Cerebellar cortex (tissue), 1 donor: ENCODE data around the gene MFSD6L.
"Not testable (repeated sequence)": the region's sequence is repeated elsewhere in the genome, so short reads cannot be mapped to it uniquely, and the experiment has no call there.

Experiments used
- DNase-seq: peaks from one replicate; pipeline ENCODE4 v3.0.0-alpha.2; 2015; ENCODE audit warnings: low spot score

The MFSD6L gene

GRCh38 chr17:8826808-8827435 lies 27.8 kb upstream of the MFSD6L start:
- DNase-seq = no peak

- DNase-seq = no peak
Observed at GRCh38 chr17:8825802-8826201, 26.6 kb upstream of the MFSD6L start.

- DNase-seq = no peak
Observed at GRCh38 chr17:8823279-8823678, 24.1 kb upstream of the MFSD6L start.

GRCh38 chr17:8822401-8823035 lies 23.4 kb upstream of the MFSD6L start:
- DNase-seq = no peak

- no peak for DNase-seq
Observed at GRCh38 chr17:8821446-8822105, 22.4 kb upstream of the MFSD6L start.

GRCh38 chr17:8820311-8821010 lies 21.3 kb upstream of the MFSD6L start:
- no peak for DNase-seq

GRCh38 chr17:8818654-8819330 lies 19.6 kb upstream of the MFSD6L start:
- DNase-seq = no peak

GRCh38 chr17:8818047-8818446 lies 18.9 kb upstream of the MFSD6L start:
- DNase-seq = no peak

GRCh38 chr17:8806926-8807550 lies 7.9 kb upstream of the MFSD6L start:
- no peak for DNase-seq

GRCh38 chr17:8806253-8806925 lies 7.2 kb upstream of the MFSD6L start:
- no peak for DNase-seq

GRCh38 chr17:8805396-8805795 lies 6.2 kb upstream of the MFSD6L start:
- DNase-seq = not testable (repeated sequence)

GRCh38 chr17:8803531-8804420 lies 4.6 kb upstream of the MFSD6L start:
- DNase-seq = no peak

GRCh38 chr17:8801135-8801840 lies 2.1 kb upstream of the MFSD6L start:
- no peak for DNase-seq

- no peak for DNase-seq
Observed at GRCh38 chr17:8800656-8801055, 1.5 kb upstream of the MFSD6L start.

GRCh38 chr17:8799570-8800212 lies 526 bp upstream of the MFSD6L start:
- DNase-seq = no peak

GRCh38 chr17:8798176-8798845 lies 854 bp downstream of the MFSD6L start:
- DNase-seq = no peak

- no peak for DNase-seq
Observed at GRCh38 chr17:8797621-8798175, 1.5 kb downstream of the MFSD6L start.

GRCh38 chr17:8794636-8795035 lies 4.5 kb downstream of the MFSD6L start:
- DNase-seq = no peak
